GM20000 (cell line): ENCODE results near the gene HOXB6.
A peak's percentile ranks its signal among the peaks of the same experiment; 100 is the strongest.

Experiments
- DNase-seq: peaks from one replicate; pipeline ENCODE4 v3.0.0; 2012; ENCODE audit warnings: low spot score
- TF ChIP-seq, protein P1 (sequence below): IDR thresholded peaks from 2 replicates; pipeline ENCODE4 v1.5.1; 2012; ENCODE audit warnings: mild to moderate bottlenecking, control low read depth; ENCODE audit errors: extremely low read depth, missing control alignments

HOXB6 gene

DNA sequence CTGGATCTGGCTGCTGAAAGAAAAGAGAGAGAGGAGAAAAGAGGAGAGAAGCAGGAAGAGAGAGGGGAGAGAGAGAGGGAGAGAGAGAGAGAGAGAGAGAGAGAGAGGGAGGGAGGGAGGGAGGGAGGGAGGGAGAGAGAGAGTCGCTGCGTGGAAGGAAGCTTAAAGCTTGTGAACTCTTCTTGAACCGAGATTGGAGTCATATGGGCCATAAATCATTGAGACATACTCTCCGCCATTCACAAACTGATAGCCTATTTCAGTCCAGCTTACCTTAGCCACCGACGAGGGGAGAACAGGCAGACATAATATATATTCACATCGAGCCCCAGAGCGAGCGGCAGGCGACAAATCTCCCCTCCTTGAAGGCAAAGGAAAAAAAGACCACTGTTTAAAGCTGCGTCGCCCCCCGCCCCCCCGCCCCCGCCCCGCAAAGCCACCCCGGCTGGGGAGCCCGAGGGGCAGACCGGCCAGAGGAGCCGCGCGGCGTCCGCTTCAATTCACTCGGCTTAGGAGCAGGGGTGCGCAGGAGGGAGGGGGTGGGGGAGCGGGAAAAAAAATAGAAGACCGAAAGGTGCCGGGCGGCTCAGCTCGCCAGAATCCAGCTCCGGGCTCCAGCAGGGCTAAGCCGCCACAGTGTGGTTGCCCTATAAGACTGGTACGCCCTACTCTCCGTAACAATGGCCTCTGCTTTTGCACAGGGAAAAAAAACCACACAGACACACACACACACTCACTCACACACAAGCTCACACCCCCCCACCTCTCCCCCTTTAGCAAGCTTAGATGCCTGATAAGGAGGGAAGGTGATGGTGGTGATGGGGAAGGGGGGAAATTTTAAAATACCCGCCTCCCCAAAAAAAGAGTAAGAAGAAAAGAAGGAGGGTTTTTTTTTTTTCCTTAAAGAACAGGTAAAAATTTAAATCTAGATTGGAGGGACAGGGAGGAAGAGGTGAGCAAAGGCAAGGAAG, 49.2 kb downstream of the HOXB6 start:
- peak; percentile 76 for DNase-seq
- TF ChIP-seq, protein P1, sequence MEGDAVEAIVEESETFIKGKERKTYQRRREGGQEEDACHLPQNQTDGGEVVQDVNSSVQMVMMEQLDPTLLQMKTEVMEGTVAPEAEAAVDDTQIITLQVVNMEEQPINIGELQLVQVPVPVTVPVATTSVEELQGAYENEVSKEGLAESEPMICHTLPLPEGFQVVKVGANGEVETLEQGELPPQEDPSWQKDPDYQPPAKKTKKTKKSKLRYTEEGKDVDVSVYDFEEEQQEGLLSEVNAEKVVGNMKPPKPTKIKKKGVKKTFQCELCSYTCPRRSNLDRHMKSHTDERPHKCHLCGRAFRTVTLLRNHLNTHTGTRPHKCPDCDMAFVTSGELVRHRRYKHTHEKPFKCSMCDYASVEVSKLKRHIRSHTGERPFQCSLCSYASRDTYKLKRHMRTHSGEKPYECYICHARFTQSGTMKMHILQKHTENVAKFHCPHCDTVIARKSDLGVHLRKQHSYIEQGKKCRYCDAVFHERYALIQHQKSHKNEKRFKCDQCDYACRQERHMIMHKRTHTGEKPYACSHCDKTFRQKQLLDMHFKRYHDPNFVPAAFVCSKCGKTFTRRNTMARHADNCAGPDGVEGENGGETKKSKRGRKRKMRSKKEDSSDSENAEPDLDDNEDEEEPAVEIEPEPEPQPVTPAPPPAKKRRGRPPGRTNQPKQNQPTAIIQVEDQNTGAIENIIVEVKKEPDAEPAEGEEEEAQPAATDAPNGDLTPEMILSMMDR, result no peak

DNA sequence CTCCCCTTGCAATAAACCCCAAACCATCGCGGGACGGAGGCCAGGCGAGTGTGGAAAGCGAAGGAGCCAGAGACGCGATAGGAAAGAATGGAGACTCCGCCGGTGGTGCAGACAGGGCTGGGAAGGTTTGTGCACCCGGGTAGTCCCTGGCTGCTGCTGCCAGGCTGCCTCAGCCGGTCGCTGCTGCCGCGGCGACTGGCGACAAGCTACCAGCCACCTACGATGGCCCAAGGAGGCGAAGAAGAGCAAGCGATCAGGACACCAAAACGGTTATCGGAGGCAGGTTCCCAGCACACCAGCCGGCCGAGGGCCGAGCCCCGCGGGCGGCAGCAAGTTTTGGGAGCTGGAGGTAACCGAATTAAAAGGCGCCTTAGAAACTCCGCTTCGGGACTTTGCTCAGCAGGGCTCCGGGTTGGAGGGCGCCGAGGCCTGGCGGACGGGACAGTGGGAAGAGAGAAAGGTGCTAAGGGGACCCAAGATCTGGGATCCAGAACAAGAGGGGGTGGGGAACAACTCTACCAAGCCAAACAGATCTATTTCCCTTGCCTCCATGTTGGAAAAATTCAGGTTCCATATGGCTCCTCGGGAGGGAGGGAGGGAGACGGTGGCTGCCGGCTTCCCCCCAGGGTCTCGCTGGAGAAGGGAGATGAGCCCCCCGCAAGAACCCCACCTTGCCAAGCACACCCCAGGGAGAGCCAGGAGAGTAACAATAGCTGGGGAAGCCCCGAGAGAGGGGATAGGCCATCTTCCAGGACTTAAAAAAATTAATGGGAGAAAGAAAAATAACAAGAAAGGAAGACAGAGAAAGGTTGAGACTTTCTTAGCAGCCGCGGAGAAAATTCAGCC, 50.2 kb downstream of the HOXB6 start:
- TF ChIP-seq, protein P1, result no peak
- no peak for DNase-seq

DNA sequence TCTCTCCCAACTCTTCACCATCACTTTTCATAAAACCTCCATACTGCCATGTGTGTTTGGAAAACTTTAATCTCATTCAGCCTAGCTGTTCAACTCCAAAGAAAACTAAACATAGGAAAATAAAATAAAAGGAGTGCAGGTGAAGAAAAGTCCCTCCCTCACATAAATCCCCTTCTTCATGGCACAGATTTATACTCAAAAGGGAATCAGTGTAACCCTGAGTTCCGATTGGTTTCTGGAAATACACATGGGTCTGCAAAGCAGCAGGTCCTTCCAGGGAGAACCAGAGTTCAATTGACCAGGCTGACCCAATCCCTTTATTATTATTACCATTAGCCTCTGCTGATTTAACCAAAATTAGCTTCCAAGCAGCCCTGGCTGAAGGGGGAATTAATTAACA, 51.0 kb downstream of the HOXB6 start:
- no peak for DNase-seq
- TF ChIP-seq, protein P1, result no peak

DNA sequence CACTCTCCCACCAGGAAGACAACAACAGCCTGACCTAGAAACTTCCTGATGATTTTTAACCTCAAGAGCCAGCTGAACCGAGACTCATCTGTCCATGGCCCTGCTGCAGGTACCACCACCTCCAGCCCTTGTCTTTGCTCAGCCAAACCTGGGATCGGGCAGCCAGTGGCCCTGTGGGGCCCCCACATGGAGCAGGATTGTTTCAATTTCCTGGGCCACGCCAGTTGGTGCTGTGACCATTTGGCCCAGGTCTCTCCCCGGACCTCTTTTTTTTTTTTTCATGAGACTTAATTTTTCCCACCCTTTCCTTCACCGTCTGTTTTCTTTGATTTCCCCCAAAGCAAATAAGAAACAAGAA, 51.6 kb downstream of the HOXB6 start:
- no peak for DNase-seq
- TF ChIP-seq, protein P1, result no peak

DNA sequence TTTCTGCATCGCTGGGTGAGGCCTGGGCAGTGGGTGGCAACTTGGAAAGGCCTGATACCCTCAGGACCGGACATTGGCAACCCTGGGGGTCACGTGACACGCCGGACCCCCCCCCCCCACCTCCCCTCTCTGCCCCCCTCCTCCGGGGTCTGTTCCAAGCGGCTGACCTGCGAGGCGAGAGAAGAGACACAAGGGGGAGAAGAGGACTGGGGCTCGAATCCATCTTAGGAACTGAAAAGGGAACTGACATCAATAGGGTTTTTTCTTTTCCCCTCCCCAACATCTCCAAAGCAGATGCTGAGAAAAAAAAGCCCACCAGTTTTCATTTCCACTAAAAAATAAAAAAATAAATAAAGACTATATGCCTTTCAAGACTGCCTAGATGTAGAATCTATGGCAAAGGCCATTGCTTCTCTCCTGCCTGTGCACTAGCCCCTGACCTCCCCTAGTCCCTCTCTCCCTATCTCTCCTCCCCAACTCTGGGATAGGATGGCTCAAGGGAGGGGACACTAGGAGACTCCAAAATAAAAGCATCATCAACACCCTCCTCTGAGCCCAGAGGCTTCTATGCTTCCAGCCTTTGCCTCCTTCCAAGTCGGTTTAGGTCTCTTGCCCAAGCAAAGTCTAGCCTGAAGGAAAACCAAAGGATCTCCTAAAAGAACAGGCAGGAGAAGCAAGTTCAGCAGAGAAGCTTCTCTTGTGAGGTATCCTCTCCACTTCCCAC, 52.2 kb downstream of the HOXB6 start:
- TF ChIP-seq, protein P1, result no peak
- DNase-seq, result peak; percentile 70

DNA sequence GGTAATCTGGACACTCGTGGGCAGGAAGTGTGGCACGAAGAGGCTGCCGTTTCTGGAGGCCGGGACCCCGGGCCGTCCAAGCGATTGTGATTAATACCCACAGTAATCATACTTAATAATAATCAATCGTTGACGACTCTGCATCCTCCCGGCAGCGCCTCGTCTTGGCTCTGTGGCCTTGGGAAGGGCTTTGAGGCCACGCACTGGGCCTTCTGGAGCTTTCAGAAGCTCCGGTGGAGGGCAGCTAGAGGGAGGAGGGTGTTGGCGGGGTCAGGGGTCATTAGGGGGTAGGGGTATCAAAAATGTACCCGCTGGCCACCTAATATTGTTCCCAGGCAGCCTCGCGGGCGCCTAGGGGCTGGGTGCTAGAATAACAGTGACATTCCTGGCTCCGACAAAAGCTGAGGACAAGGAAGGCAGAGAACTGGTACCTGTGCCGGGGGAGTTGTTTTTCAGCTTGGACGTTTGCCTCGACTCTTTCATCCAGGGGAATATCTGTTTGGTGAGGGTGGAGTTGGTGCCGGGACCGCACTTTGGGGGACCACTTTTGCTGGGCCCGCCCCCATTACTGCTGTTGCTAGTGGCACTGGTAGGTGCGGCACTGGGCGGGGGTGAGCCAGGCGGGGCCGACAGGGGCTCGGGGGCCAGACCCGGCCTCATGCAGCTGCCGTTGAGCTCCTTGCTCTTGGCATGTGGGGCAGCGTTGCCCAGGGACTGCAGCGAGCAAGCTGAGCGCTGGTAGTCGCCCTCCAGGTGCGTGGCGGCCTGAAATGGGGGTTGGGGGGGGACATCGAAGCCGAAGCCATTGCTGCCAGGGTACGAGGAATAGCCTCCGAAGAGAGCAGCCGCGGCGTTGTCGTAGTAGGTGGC, 53.0 kb downstream of the HOXB6 start:
- no peak for DNase-seq
- TF ChIP-seq, protein P1, result no peak
